NK-92 (cell line): Measurements from ENCODE around the gene TAF11L8.
"Not testable (repeated sequence)": the region's sequence is repeated elsewhere in the genome, so short reads cannot be mapped to it uniquely, and the experiment has no call there.

ENCODE experiments used
- DNase-seq: peaks from one replicate; lab custom pipeline; 2025; ENCODE audit not compliant: unreplicated experiment; lab: John Stamatoyannopoulos, UW

TAF11L8 gene

GRCh38 chr5:17590860-17591259, at the start of gene TAF11L8:
Gene TAF11L8 (minus strand): TSS chr5:17590960.
- not testable (repeated sequence) for DNase-seq

- no peak for DNase-seq
Observed at GRCh38 chr5:17634160-17634559, 43.4 kb upstream of the TAF11L8 start, which contains the start of gene TAF11L14. Gene TAF11L14 (plus strand): TSS chr5:17634460.

- DNase-seq = not testable (repeated sequence)
Observed at GRCh38 chr5:17631788-17632187, 41.0 kb upstream of the TAF11L8 start, which contains the start of gene TAF11L13. Gene TAF11L13 (plus strand): TSS chr5:17632088.

- DNase-seq = no peak
Observed at GRCh38 chr5:17625686-17626085, 34.9 kb upstream of the TAF11L8 start.

GRCh38 chr5:17620627-17621026, 29.9 kb upstream of the TAF11L8 start:
- no peak for DNase-seq

- no peak for DNase-seq
Observed at GRCh38 chr5:17619354-17619753, 28.6 kb upstream of the TAF11L8 start.

- no peak for DNase-seq
Observed at GRCh38 chr5:17614872-17615605, 24.3 kb upstream of the TAF11L8 start.

- DNase-seq = not testable (repeated sequence)
Observed at GRCh38 chr5:17610092-17610491, 19.3 kb upstream of the TAF11L8 start, which contains the start of gene TAF11L12. Gene TAF11L12 (plus strand): TSS chr5:17610392.

- not testable (repeated sequence) for DNase-seq
Observed at GRCh38 chr5:17607461-17607860, 16.7 kb upstream of the TAF11L8 start.

GRCh38 chr5:17604951-17605350, 14.2 kb upstream of the TAF11L8 start:
- DNase-seq = no peak

GRCh38 chr5:17603880-17604279, 13.1 kb upstream of the TAF11L8 start, which contains the start of gene TAF11L11:
Gene TAF11L11 (plus strand): TSS chr5:17604183.
- not testable (repeated sequence) for DNase-seq

GRCh38 chr5:17597728-17598127, 7.0 kb upstream of the TAF11L8 start, which contains the start of gene TAF11L10:
Gene TAF11L10 (minus strand): TSS chr5:17597828.
- DNase-seq = not testable (repeated sequence)

- not testable (repeated sequence) for DNase-seq
Observed at GRCh38 chr5:17594255-17594654, 3.5 kb upstream of the TAF11L8 start, which contains the start of gene TAF11L9. Gene TAF11L9 (minus strand): TSS chr5:17594394.

- DNase-seq = not testable (repeated sequence)
Observed at GRCh38 chr5:17585658-17586057, 5.1 kb downstream of the TAF11L8 start, which contains the start of gene TAF11L7. Gene TAF11L7 (minus strand): TSS chr5:17585758.
